Measurements from ENCODE around the gene PRR3.
"Not testable (repeated sequence)": the region's sequence is repeated elsewhere in the genome, so short reads cannot be mapped to it uniquely, and the experiment has no call there.

The PRR3 gene, protein sequence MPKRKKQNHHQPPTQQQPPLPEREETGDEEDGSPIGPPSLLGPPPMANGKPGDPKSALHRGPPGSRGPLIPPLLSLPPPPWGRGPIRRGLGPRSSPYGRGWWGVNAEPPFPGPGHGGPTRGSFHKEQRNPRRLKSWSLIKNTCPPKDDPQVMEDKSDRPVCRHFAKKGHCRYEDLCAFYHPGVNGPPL

DNA sequence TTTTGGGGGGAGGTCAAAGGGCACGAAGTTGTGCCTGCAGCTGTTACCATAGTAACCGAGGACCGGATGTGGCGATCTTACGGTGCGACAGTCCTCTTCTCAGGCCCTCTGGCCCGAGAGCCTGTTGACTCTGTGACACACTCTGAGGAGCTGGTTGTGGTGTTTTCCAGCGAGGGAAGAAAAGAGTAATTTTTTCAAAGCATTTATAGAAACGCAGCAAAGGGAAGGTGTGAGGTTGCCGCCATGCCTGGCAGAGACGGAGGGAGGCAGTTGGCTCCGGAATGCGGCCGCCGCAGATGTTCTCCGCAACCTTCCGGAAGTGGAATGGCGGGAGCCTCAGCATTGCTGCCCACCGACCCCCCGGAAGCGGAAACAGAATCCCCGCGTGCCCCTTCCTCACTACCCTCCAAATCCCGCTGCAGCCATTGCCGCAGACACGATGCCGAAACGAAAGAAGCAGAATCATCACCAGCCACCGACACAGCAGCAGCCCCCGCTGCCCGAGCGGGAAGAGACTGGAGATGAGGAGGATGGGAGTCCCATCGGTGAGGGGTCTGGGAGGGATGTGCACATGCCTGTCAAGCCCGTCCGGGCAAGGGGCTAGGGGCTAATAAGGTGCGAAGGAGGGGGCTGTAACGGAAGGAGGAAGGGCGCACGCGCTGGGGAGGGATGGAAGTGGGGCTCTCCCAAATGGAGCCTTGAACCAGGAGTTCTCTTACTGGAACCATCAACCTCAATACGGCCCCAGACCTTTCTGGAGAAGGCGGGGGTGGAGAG is at the start of gene PRR3:
TSS of gene PRR3 (plus strand) at position 390 of the 777 bp plus-strand sequence. CDS start at position 440, 50 bp downstream.
- peak; percentile 68 to 72 for DNase-seq (ENCODE audit: low read depth in 2 of 2)

DNA sequence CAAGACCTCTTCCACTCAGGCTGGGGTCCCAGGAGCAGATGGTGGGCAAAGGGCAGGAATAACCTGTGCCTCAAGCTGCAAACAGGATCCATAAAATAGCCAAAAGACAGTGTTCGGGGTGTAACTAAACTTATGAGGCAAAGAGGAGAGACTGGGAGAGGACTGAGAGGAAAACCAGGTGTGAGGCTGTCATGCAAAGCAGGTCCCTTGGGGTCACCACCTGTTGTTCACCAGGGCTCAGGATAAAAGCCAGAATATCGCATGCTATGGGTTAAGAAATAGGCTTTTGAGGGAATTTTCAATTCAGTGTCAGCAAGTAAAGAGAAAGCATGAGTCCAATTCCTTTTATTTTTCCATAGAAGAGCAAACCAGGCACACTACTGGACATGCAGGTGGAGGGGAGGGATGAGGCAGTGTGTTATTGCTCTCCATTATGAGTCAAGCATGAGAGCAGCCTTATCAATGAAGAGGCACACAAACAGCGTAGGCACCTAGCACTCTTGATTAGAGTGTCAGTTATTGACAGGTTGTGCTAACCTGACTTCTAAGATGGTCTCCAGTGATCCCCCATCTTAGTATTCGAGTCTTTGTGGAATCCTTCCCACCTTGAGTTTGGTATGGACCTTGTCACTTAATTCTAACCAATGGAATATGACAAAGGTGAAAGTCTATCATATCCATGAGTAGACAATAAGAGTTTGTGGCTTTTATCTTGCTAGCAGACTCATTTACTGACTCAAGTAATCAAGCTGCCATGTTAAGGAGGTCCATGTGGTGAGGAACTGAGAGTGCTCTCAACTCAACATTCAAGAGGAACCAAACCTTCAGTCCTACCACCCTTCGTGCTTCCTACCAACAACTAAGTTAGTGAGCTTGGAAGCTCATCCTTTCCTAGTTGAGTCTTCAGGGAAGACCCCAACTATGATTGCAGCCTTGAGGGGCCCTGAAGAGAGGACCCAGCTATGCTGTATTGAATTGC is 49.0 kb upstream of the PRR3 start:
- DNase-seq (ENCODE audit: low read depth in 2 of 2): no peak

DNA sequence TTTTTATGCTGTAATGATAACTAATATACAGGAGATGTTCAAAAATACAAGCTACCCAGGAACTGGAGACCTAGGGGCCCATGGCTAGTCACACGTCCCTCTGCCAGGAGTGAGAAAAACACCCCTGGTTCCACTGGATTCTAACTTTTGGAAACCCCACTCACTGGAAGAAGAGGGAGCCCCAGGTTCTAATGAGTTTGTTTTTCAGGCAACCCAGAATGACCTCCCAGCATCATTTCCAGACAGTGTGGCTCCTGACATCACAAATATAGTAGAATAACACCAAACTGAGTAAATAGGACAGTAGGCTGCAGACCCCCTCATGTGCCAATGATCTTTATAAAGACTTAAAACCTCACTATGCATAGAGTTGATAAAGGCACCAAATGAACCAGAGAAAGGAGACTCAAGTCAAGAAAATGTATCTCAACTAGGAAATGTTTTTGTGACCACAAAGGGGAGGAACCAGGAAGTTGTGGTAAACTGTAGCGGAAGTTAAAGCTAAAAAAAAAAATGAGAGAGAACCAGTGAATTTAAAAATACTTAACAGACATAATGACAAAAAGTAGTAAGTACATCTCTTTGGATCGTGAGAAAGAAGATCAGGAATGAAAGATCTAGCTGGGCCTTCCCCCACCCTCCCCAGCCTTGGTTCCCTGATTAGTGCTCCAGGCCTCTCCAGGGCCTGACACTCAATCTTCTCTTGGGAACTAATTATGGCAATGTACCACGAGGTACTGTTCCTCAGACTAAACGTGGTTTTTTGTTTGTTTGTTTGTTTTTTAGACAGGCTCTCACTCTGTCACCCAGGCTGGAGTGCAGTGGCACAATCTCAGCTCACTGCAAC is 48.0 kb upstream of the PRR3 start:
- no peak for DNase-seq (ENCODE audit: low read depth in 2 of 2)

DNA sequence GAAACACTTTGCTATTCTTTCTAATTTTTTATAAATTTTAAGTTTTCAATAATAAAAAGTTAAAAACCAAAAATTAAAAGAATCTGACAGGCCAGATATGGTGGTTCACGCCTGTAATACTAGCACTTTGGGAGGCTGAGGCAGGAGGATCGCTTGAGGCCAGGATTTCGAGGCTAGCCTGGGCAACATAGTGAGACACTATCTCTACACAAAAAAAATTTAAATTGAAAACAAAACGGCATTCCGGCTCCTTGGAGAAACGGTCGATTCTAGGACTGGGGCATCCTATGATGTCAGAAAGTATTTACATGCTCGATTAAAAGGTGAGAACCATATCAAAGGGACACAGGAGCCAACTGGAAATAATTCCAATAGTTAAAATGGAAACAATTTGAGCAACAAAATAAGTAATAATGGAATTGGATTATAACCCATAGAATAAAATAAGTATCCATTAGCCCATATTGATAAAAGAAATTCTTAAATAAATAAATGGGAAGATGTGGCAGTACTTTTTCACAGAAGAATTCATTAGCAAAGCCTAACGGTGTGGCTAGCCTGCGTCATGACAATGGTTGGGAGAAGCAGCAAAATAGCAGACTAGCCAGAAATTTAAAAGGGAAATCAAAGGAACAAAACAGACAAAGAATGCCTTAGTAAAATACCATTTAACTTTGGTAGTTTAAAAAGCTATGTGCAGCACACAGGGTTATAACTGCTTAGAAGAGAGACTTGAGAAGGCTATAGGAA is 46.5 kb upstream of the PRR3 start:
- no peak for DNase-seq (ENCODE audit: low read depth in 2 of 2)

DNA sequence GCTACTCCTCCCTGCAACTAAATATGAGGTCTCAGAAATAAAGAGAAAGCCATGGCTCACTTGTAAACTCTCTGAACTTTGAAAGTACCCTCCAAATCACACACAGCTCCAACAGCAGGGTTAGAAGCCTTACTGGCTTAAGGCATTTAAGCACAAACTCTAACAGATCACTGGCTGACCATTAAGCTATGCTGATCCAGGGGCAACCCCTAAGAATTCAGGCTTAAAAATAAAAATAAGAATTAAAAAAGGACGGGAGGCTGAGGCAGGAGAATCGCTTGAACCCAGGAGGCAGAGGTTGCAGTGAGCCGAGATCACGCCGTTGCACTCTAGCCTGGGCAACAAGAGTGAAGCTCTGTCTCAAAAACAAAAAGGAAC is 45.9 kb upstream of the PRR3 start:
- no peak for DNase-seq (ENCODE audit: low read depth in 2 of 2)

DNA sequence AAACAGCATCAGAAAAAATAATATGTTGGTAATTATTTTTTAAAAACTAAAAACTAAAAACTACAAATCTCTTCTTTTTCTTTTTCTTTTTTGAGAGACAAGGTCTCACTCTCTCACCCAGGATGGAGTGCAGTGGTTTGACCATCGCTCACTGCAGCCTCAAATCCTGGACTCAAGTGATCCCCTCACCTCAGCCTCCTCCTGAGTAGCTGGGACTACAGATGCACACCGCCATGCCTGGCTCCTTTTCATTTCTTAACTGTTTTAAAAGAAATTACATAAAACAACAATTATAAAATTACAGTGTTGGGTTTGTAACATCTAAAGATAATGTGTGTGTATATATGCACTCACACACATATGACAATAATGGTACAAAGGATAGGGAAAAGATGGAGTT is 43.6 kb upstream of the PRR3 start:
- no peak for DNase-seq (ENCODE audit: low read depth in 2 of 2)

DNA sequence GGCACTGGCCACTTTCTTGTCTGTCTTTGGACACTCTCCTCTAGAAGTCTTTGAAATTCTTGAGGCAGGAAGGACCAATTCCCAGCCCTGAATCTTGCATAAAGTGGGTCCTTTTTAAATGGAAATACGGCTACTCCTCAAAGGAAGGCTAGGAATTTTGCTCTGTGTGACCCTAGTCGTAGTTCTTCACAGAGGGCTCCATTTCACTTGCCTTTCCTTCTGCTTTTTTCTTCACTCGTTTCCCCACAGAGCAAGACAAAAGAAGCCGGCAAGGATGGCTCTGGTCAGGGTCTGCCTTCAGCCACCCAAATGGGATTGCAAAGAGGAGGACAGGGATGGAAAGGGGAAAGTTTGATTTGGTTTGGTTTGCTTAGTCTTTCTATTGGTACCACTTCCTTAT is 42.0 kb upstream of the PRR3 start:
- no peak for DNase-seq (ENCODE audit: low read depth in 2 of 2)

DNA sequence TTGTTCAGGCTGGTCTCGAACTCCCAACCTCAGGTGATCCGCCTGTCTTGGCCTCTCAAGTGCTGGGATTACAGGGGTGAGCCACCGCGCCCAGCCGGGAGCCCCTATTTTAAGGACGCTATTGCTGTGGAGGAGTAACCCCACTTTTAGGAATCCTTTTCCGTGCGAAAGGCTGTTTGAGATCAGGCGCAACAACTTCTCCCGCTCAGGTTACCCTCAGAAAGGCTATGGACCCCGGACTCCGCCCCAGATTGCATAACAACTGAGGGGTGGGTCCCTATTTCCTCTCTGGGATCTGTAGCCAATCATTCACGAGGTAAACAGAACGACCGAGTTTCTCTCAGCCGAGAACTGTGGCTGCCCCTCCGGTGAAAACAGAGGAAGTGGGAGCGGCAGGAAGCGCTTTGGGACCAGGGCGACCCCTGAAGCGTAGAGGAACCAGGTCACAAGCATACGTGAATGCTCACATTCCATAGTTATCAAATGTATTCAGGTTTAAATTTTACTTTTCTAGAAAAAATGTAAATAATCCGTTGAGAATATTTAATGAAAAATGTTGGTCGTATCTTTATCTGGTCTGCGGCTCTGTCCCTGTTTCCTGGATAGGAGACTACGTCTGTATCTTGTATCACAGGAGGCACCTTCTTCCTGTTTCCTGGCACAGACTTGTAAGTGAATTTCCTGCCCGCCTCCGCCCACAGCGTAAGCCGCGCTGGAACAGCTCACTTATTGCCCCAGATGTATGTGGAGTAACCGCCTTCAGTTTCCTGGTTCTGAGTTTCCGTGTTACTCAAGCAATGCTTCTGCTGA is 40.9 kb upstream of the PRR3 start:
- DNase-seq (ENCODE audit: low read depth in 2 of 2): peak; percentile 76 to 79

DNA sequence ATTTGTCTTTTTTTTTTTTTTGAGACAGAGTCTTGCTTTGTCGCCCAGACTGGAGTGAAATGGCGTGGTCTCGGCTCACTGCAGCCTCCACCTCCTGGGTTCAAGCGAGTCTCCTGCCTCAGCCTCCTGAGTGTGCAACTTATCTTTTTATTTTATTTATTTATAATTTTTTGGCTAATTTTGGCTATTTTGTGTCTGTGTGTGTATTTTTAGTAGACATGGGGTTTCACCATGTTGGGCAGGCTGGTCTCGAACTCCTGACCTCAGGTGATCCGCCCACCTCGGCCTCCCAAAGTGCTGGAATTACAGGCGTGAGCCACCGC is 40.4 kb upstream of the PRR3 start:
- DNase-seq (ENCODE audit: low read depth in 2 of 2): not testable (repeated sequence)

DNA sequence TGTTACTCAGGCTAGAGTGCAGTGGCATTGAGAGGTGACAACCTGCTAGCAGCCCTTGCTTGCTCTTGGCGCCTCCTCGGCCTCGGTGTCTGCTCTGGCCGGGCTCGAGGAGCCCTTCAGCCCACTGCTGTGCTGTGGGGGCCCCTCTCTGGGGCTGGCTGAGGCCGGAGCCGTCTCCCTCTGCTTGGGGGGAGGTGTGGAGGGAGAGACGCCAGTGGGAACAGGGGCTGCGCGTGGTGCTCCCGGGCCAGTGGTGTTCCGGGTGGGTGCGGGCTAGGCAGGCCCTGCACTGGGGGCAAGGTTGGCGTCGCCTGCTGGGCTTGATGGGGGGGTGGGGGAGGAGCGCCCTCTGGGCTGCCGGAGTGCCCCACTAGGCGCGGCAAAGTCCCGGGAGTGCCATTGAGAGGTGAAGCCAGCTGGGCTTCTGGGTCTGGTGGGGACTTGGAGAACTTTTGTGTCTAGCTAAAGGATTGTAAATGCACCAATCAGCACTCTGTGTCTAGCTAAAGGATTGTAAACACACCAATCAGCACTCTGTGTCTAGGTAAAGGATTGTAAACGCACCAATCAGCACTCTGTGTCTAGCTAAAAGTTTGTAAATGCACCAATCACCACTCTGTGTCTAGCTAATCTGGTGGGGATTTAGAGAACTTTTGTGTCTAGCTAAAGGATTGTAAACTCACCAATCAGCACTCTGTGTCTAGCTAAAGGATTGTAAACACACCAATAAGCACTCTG is 39.2 kb upstream of the PRR3 start:
- not testable (repeated sequence) for DNase-seq (ENCODE audit: low read depth in 2 of 2)

DNA sequence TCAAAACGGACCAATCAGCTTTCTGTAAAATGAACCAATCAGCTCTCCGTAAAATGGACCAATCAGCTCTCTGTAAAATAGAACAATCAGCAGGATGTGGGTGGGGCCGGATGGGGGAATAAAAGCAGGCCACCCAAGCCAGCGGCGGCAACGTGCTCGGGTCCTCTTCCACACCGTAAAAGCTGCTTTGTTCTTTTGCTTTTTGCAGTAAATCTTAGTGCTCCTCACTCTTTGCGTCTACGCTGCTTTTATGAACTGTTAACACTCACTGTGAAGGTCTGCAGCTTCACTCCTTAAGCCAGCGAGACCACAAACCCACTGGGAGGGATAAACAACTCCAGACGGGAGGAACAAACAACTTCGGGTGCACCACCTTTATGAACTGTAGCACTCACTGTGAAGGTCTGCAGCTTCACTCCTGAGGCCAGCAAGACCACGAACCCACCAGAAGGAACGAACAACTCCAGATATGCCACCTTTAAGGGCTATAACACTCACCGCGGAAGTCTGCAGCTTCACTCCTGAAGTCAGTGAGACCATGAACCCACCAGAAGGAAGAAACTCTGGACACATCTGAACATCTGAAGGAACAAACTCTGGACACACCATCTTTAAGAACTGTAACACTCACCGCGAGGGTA is 38.5 kb upstream of the PRR3 start:
- not testable (repeated sequence) for DNase-seq (ENCODE audit: low read depth in 2 of 2)

DNA sequence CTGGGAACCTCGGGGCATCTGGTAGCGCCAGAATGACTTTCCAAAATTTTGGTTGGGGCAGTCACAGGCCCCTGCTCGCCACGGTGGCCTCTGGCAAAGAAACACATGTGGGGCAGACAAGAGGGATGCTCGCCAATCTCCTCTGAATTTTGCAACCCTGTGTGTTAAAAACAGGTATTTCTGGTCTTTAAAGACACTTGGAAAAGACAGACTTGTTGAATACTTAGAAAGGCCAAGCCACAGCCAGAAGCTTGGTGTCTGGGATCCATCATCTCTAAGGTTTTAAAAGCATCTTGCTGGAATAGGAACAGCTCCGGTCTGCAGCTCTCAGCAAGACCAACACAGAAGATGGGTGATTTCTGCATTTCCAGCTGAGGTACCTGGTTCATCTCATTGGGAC is 36.6 kb upstream of the PRR3 start:
- DNase-seq (ENCODE audit: low read depth in 2 of 2): no peak

DNA sequence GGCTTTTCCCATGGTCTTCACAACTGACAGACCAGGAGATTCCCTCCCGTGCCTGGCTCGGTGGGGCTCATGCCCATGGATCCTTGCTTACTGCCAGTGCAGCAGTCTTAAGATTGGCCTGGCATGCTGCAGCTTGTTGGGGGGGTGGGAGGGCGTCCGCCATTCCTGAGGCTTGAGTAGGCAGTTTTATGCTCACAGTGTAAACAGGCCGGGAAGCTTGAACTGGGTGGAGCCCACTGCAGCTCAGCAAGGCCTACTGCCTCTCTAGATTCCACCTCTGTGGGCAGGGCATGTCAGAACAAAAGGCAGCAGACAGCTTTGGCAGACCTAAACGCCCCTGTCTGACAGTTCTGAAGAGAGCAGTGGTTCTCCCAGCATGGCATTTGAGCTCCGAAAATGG is 36.0 kb upstream of the PRR3 start:
- DNase-seq (ENCODE audit: low read depth in 2 of 2): not testable (repeated sequence)

DNA sequence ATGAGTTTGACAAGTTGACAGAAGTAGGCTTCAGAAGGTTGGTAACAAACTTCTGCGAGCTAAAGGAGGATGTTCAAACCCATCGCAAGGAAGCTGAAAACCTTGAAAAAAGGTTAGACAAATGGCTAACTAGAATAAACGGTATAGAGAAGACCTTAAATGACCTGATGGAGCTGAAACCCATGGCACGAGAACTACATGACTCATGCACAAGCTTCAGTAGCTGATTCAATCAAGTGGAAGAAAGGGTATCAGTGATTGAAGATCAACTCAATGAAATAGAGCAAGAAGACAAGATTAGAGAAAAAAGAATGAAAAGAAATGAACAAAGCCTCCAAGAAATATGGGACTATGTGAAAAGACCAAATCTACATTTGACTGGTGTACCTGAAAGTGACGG is 35.1 kb upstream of the PRR3 start:
- DNase-seq (ENCODE audit: low read depth in 2 of 2): not testable (repeated sequence)

DNA sequence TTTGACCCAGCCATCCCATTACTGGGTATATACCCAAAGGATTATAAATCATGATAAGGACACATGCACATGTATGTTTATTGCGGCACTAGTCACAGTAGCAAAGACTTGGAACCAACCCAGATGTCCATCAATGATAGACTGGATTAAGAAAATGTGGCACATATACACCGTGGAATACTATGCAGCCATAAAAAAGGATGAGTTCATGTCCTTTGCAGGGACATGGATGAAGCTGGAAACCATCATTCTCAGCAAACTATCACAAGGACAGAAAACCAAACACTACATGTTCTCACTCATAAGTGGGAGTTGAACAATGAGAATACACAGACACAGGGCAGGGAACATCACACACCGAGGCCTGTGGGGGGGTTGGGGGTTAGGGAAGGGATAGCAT is 30.7 kb upstream of the PRR3 start:
- not testable (repeated sequence) for DNase-seq (ENCODE audit: low read depth in 2 of 2)

DNA sequence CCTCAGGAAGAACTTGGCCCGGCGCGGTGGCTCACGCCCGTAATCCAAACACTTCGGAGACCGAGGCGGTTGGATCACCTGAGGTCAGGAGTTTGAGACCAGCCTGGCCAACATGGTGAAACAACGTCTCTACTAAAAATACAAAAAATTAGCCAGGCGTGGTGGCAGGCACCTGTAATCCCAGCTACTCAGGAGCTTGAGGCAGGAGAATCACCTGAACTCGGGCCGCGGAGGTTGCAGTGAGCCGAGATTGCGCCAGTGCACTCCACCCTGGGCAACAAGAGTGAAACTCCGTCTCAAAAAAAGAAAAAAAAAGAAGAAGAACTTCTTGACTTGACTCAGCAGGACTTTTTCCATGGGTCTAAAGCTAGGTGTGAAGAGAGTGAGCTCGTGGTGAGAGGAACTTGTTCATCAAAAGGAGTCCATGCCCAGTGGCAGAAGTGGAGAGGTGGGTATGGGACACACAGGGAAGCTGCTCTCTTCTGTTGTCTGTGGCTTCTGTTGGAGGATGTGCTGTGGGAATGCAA is 27.7 kb upstream of the PRR3 start:
- not testable (repeated sequence) for DNase-seq (ENCODE audit: low read depth in 2 of 2)

DNA sequence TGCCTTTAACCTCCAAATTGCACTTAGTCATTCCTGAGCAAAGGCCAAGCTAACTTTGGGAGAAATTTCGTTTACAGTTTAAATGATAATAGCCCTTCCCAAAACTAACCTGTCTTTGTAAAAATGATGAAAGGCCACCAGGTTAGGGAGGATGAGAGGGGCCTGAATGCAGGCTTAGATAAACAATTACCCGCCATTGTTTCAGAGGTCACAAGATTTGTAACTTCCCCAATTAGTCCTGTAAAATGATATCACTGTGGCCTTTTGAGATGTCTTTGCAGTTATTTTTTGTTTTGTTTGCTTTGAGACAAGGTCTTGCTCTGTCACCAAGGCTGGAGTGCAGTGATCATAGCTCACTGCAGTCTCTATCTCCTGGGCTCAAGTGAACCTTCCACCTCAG is 27.1 kb upstream of the PRR3 start:
- no peak for DNase-seq (ENCODE audit: low read depth in 2 of 2)

DNA sequence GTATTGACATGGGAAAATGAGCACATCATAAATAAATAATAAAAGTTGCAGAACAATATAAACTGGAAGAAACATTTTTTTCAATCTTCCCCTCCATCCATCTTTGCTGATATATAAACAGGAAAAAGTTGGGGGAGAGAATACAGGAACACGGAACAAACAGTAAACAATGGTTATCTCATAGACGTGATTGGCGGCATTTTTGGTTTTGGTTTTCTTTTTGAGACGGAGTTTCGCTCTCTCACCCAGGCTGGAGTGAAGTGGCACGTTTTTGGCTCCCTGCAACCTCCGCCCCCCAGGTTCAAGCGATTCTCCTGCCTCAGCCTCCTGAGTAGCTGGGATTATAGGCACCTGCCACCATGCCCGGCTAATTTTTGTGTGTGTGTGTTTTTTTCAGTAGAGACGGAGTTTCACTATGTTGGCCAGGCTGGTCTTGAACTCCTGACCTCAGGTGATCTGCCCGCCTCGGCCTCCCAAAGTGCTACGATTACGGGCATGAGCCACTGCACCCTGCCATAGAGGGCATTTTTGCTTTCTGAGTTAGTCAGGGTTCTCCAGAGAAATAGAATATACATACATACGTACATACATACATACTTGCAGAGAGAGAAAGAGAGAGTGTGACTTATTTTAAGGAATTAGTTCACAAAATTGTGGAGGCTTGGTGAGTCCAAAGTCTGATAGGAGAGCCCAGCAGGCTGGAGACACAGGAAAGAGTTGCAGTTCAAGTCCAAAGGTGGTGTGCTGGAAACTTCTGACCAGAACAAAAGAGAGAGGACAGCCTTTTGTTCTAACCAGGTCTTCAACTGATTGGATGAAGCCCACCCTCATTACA is 23.4 kb upstream of the PRR3 start:
- no peak for DNase-seq (ENCODE audit: low read depth in 2 of 2)
